Osteocyte (in vitro differentiated cells): Measurements from ENCODE around the gene CCDC66. TPM values are rescaled to one million over a fixed set of nuclear protein-coding genes. Genes with fewer than 3 reads are reported as not detected.

Experiments used
- DNase-seq: peaks from one replicate; pipeline ENCODE4 v3.0.0; 2021; ENCODE audit warnings: mixed read lengths; ENCODE audit not compliant: unreplicated experiment; ENCODE audit errors: extremely low spot score
- H3K27ac Mint-ChIP-seq: one replicate; pipeline ENCODE4 v1.8.0; 2021; ENCODE audit warnings: mild to moderate bottlenecking, mixed read lengths; ENCODE audit not compliant: unreplicated experiment
- H3K27me3 Mint-ChIP-seq: one replicate; pipeline ENCODE4 v1.8.0; 2021; ENCODE audit warnings: mixed read lengths; ENCODE audit not compliant: unreplicated experiment
- H3K36me3 Mint-ChIP-seq: one replicate; pipeline ENCODE4 v1.8.0; 2021; ENCODE audit warnings: mixed read lengths; ENCODE audit not compliant: unreplicated experiment
- H3K4me1 Mint-ChIP-seq: one replicate; pipeline ENCODE4 v1.8.0; 2021; ENCODE audit warnings: mixed read lengths; ENCODE audit not compliant: unreplicated experiment
- H3K4me3 Mint-ChIP-seq: one replicate; pipeline ENCODE4 v1.8.0; 2021; ENCODE audit warnings: mild to moderate bottlenecking, moderate library complexity, mixed read lengths; ENCODE audit not compliant: unreplicated experiment
- H3K9me3 Mint-ChIP-seq: one replicate; pipeline ENCODE4 v1.8.0; 2021; ENCODE audit warnings: mixed read lengths; ENCODE audit not compliant: unreplicated experiment
- total RNA-seq: library from RNA; stranded (reverse); gene quantifications from 2 replicates; pipeline ENCODE4 v1.2.1, GENCODE V29; 2021
- TF ChIP-seq, protein P1 (sequence below): fragments of 200-600 bp; sonication (generic); IDR thresholded peaks from 2 replicates; pipeline ENCODE4 v1.5.0; 2021; ENCODE audit warnings: antibody characterized with exemption, mild to moderate bottlenecking, moderate library complexity

CCDC66 gene
- total RNA-seq, 1 donor from 2014 or later, result 24.3 TPM

DNA sequence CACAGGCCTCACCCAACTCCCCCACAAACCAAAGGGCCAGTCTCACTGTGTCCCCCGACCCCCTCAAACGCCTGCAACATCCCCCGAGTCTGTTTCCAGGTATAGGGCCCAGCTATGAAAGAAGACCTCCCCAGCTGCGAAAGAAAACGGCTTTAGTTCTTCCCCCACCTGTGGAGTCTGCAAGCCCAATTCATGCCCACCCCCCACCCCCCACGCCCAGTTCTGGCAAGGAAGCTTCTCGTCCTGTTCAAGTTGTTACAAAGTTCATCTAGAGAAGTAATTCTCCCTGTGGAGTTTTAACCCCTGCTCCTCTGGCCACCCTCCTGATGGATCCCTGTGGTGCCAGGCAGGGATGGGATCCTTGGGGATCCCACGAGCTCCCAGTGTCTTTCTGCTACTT is 54.4 kb downstream of the CCDC66 start:
- H3K27me3 Mint-ChIP-seq, result no peaks in the 10 kb centered on the region
- no peak for DNase-seq
- H3K4me1 Mint-ChIP-seq, result no peaks in the 10 kb centered on the region
- H3K27ac Mint-ChIP-seq, result no peak overlapping the region
- H3K4me3 Mint-ChIP-seq, result no peak overlapping the region
- TF ChIP-seq, protein P1, sequence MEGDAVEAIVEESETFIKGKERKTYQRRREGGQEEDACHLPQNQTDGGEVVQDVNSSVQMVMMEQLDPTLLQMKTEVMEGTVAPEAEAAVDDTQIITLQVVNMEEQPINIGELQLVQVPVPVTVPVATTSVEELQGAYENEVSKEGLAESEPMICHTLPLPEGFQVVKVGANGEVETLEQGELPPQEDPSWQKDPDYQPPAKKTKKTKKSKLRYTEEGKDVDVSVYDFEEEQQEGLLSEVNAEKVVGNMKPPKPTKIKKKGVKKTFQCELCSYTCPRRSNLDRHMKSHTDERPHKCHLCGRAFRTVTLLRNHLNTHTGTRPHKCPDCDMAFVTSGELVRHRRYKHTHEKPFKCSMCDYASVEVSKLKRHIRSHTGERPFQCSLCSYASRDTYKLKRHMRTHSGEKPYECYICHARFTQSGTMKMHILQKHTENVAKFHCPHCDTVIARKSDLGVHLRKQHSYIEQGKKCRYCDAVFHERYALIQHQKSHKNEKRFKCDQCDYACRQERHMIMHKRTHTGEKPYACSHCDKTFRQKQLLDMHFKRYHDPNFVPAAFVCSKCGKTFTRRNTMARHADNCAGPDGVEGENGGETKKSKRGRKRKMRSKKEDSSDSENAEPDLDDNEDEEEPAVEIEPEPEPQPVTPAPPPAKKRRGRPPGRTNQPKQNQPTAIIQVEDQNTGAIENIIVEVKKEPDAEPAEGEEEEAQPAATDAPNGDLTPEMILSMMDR, result no peak
- H3K36me3 Mint-ChIP-seq, result peaks cover 52% of the 10 kb centered on the region
- H3K9me3 Mint-ChIP-seq, result peaks cover 15% of the 10 kb centered on the region

DNA sequence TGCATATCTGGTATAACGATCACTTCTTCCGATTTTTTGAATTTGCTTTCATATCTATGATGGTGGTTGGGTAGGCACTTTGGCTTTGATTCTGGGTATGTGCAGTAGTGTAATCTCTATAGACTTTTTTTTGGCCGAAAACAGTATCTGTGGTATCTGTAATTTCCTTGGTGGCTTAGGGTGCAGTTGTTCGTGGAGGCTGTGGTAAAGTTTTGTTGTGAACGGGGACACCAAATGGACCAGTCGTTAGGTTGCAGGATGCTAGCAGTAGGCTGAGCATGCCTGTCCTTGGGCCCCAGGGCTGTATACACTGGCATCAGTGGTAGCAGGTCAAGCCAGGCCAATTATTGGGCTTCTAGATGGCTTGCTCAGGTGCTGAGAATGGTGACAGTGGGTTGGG is 55.2 kb downstream of the CCDC66 start:
- Mint-ChIP-seq H3K27me3 (no peaks in the 10 kb centered on the region), H3K4me1 (no peaks in the 10 kb centered on the region), H3K27ac (no peak overlapping the region), H3K36me3 (peaks cover 51% of the 10 kb centered on the region), H3K9me3 (peaks cover 8% of the 10 kb centered on the region), H3K4me3 (no peak overlapping the region)
- TF ChIP-seq, protein P1, result no peak
- DNase-seq, result no peak

DNA sequence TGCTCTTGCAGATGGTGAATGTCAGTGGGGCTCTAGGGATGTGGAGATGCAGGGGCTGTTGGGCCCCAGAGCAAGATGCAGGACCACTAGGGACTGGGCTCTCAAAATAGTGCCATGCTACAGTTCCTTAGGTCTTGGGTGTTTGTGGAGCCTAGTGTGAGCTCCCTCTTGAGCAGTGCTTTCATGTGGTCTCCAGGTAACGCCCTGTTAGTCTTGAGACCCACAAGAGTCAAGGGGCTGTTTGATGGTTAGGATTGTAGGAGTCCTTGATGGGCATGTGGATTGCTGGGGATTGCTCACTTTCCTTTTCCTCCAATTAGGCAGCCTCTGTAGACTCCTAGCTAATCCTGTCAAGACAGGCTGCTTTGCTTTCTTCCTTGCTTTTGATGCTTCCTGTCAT is 56.0 kb downstream of the CCDC66 start:
- no peaks in the 10 kb centered on the region for H3K27me3 Mint-ChIP-seq
- H3K36me3 Mint-ChIP-seq, result peaks cover 48% of the 10 kb centered on the region
- no peaks in the 10 kb centered on the region for H3K4me1 Mint-ChIP-seq
- no peak for DNase-seq
- TF ChIP-seq, protein P1, result no peak
- H3K27ac Mint-ChIP-seq, result no peak overlapping the region
- peaks cover 4% of the 10 kb centered on the region for H3K9me3 Mint-ChIP-seq
- H3K4me3 Mint-ChIP-seq, result no peak overlapping the region

DNA sequence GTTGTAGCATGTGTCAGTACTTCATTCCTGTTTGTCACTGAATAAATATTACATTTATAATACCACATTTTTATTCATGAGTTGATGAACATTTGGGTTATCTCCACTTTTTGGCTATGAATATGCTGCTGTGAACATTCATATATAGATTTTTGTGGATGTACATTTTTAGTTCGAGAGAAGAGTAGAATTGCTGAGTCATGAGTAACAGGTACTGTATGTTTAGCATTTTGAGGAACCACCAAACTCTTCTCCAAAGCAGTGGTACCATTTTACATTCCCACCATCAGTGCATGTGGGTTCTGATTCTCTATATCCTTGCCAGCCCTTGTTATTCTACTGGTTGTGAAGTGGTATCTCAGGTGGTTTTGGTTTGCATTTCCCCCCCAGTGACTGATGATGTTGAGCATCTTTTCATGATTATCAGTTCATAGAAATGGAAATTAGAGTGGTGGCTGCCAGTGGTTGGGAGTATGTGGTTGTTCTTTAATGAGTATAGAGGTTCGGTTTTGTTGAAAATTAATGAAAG is 59.6 kb downstream of the CCDC66 start:
- DNase-seq, result no peak

DNA sequence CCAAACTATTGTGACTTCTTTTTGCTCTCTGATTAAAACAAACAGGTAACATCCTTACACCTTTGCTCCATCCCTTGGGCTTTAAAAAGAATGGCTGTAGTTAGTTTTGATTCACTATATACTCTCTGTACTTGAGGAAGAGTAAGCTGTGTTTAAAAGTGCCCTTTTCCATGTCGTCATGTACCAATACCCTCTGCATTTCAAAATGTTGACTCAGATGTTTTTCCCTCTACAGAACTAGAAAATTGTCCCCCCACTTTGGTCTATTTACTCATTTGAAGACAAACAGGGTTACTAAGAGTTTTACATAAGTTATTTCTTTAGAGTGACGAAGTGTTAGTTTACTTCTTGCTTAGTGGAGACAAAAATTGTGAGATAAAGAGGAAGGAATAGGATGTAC is 63.4 kb downstream of the CCDC66 start:
- Mint-ChIP-seq H3K27ac (no peak overlapping the region), H3K9me3 (no peaks in the 10 kb centered on the region), H3K36me3 (peaks cover 62% of the 10 kb centered on the region), H3K27me3 (no peaks in the 10 kb centered on the region), H3K4me1 (no peaks in the 10 kb centered on the region), H3K4me3 (no peak overlapping the region)
- TF ChIP-seq, protein P1, result no peak
- no peak for DNase-seq

More for the DNA sequence above, 59.6 kb downstream of the CCDC66 start:
- TF ChIP-seq, protein P1, result no peak
- no peaks in the 10 kb centered on the region for H3K27me3 Mint-ChIP-seq
- H3K9me3 Mint-ChIP-seq, result no peaks in the 10 kb centered on the region
- no peak overlapping the region for H3K27ac Mint-ChIP-seq
- no peak overlapping the region for H3K4me3 Mint-ChIP-seq
- H3K36me3 Mint-ChIP-seq, result peaks cover 50% of the 10 kb centered on the region
- H3K4me1 Mint-ChIP-seq, result no peaks in the 10 kb centered on the region
